ENCODE results near the gene MAPK8IP1. TPM values are rescaled to one million over a fixed set of nuclear protein-coding genes. Genes with fewer than 3 reads are reported as not detected.

The MAPK8IP1 gene
- total RNA-seq, 1 donor from 2014 or later: 3.7 TPM

- no peaks in the 10 kb centered on the region for H3K36me3 ChIP-seq
- H3K9me3 ChIP-seq (ENCODE audit: low read depth): no peaks in the 10 kb centered on the region
- H2AFZ ChIP-seq (replicated peaks): no peak overlapping the region
- no peak overlapping the region for H3K4me2 ChIP-seq
- H3K4me1 ChIP-seq: no peaks in the 10 kb centered on the region
- H3K27ac ChIP-seq: no peak overlapping the region
- Mint-ChIP-seq H3K4me1 (no peaks in the 10 kb centered on the region), H3K4me3 (no peak overlapping the region), H3K27ac (no peak overlapping the region), H3K27me3 (ENCODE audit: insufficient read depth, low read depth) (peaks cover 4% of the 10 kb centered on the region), H3K9me3 (no peaks in the 10 kb centered on the region), H3K36me3 (peaks cover 9% of the 10 kb centered on the region)
- no peak overlapping the region for H3K4me3 ChIP-seq
- no peak for TF ChIP-seq CTCF (IDR thresholded peaks at IDR 0.05)
- TF ChIP-seq EZH2phosphoT487 (IDR thresholded peaks at IDR 0.05): no peak
- no peak for TF ChIP-seq EZH2 (IDR thresholded peaks at IDR 0.05)
- peaks cover 7% of the 10 kb centered on the region for H3F3A ChIP-seq (ENCODE audit: low read depth)
- no peak overlapping the region for H3K9ac ChIP-seq
- H3K79me2 ChIP-seq (ENCODE audit: low read depth): no peaks in the 10 kb centered on the region
- no peak for DNase-seq (ENCODE audit: low spot score)
- H4K20me1 ChIP-seq (ENCODE audit: low read depth): peaks cover 7% of the 10 kb centered on the region
- no peaks in the 10 kb centered on the region for H3K27me3 ChIP-seq
Observed at GRCh38 chr11:45936511-45937054, 51.1 kb downstream of the MAPK8IP1 start.

GRCh38 chr11:45937916-45938315 lies 52.5 kb downstream of the MAPK8IP1 start:
- H3K79me2 ChIP-seq (ENCODE audit: low read depth): no peaks in the 10 kb centered on the region
- H3K4me3 ChIP-seq: no peak overlapping the region
- no peak overlapping the region for H3K27ac Mint-ChIP-seq
- no peaks in the 10 kb centered on the region for H3K4me1 ChIP-seq
- no peaks in the 10 kb centered on the region for H3K4me1 Mint-ChIP-seq
- no peak overlapping the region for H3K9ac ChIP-seq
- H3K36me3 Mint-ChIP-seq: peaks cover 10% of the 10 kb centered on the region
- H3K9me3 Mint-ChIP-seq: no peaks in the 10 kb centered on the region
- H4K20me1 ChIP-seq (ENCODE audit: low read depth): peaks cover 6% of the 10 kb centered on the region
- H3F3A ChIP-seq (ENCODE audit: low read depth): peaks cover 1% of the 10 kb centered on the region
- no peak for DNase-seq (ENCODE audit: low spot score)
- no peak overlapping the region for H2AFZ ChIP-seq (replicated peaks)
- no peak overlapping the region for H3K4me3 Mint-ChIP-seq
- no peak overlapping the region for H3K4me2 ChIP-seq
- H3K36me3 ChIP-seq: no peaks in the 10 kb centered on the region
- H3K27me3 ChIP-seq: no peaks in the 10 kb centered on the region
- H3K27ac ChIP-seq: no peak overlapping the region
- H3K9me3 ChIP-seq (ENCODE audit: low read depth): no peaks in the 10 kb centered on the region
- H3K27me3 Mint-ChIP-seq (ENCODE audit: insufficient read depth, low read depth): no peaks in the 10 kb centered on the region
- no peak for TF ChIP-seq EZH2phosphoT487 (IDR thresholded peaks at IDR 0.05)
- no peak for TF ChIP-seq CTCF (IDR thresholded peaks at IDR 0.05)
- TF ChIP-seq EZH2 (IDR thresholded peaks at IDR 0.05): no peak

- H3K79me2 ChIP-seq (ENCODE audit: low read depth): no peaks in the 10 kb centered on the region
- H3K4me1 ChIP-seq: no peaks in the 10 kb centered on the region
- H3K27ac Mint-ChIP-seq: no peak overlapping the region
- H3K4me2 ChIP-seq: no peak overlapping the region
- H3K36me3 ChIP-seq: no peaks in the 10 kb centered on the region
- H3K27me3 ChIP-seq: no peaks in the 10 kb centered on the region
- H3K9me3 Mint-ChIP-seq: no peaks in the 10 kb centered on the region
- H3K4me3 ChIP-seq: no peak overlapping the region
- no peak overlapping the region for H3K27ac ChIP-seq
- no peak overlapping the region for H3K9ac ChIP-seq
- no peak for TF ChIP-seq EZH2 (IDR thresholded peaks at IDR 0.05)
- H4K20me1 ChIP-seq (ENCODE audit: low read depth): peaks cover 6% of the 10 kb centered on the region
- no peak for DNase-seq (ENCODE audit: low spot score)
- H3K36me3 Mint-ChIP-seq: peaks cover 13% of the 10 kb centered on the region
- H3K4me1 Mint-ChIP-seq: no peaks in the 10 kb centered on the region
- H3K27me3 Mint-ChIP-seq (ENCODE audit: insufficient read depth, low read depth): no peaks in the 10 kb centered on the region
- no peaks in the 10 kb centered on the region for H3K9me3 ChIP-seq (ENCODE audit: low read depth)
- H2AFZ ChIP-seq (replicated peaks): no peak overlapping the region
- H3F3A ChIP-seq (ENCODE audit: low read depth): no peaks in the 10 kb centered on the region
- H3K4me3 Mint-ChIP-seq: no peak overlapping the region
Observed at GRCh38 chr11:45939836-45940235, 54.4 kb downstream of the MAPK8IP1 start.

GRCh38 chr11:45941285-45941684 lies 55.8 kb downstream of the MAPK8IP1 start:
- no peak overlapping the region for H3K27ac Mint-ChIP-seq
- H3K9me3 ChIP-seq (ENCODE audit: low read depth): no peaks in the 10 kb centered on the region

More at GRCh38 chr11:45941285-45941684, 55.8 kb downstream of the MAPK8IP1 start:
- Histone ChIP-seq H3K27ac (no peak overlapping the region), H3K36me3 (no peaks in the 10 kb centered on the region), H4K20me1 (ENCODE audit: low read depth) (peaks cover 6% of the 10 kb centered on the region), H3K4me1 (no peaks in the 10 kb centered on the region), H3K27me3 (no peaks in the 10 kb centered on the region), H3F3A (ENCODE audit: low read depth) (no peaks in the 10 kb centered on the region), H3K4me3 (no peak overlapping the region), H3K9ac (no peak overlapping the region), H3K79me2 (ENCODE audit: low read depth) (no peaks in the 10 kb centered on the region), H3K4me2 (no peak overlapping the region), H2AFZ (replicated peaks) (no peak overlapping the region)
- no peaks in the 10 kb centered on the region for H3K27me3 Mint-ChIP-seq (ENCODE audit: insufficient read depth, low read depth)
- no peak overlapping the region for H3K4me3 Mint-ChIP-seq
- H3K4me1 Mint-ChIP-seq: no peaks in the 10 kb centered on the region
- no peak for DNase-seq (ENCODE audit: low spot score)
- peaks cover 23% of the 10 kb centered on the region for H3K36me3 Mint-ChIP-seq
- TF ChIP-seq EZH2phosphoT487 (IDR thresholded peaks at IDR 0.05) (no peak), EZH2 (IDR thresholded peaks at IDR 0.05) (no peak), CTCF (IDR thresholded peaks at IDR 0.05) (no peak)
- no peaks in the 10 kb centered on the region for H3K9me3 Mint-ChIP-seq

Measured in neural progenitor cell (in vitro differentiated cells).